Stimulated activated CD4-positive, alpha-beta T cell treated with anti-CD3 and anti-CD28 coated beads, Interleukin-2, amount 100 ng/mL, for 4 hours (primary cell): ENCODE results near the gene ACOT8.

Source experiments
- DNase-seq: peaks from one replicate; pipeline ENCODE4 v3.0.0-alpha.2; 2020; ENCODE audit warnings: low read depth

ACOT8 gene

GRCh38 chr20:45792317-45793118 is 64.7 kb downstream of the ACOT8 start:
- DNase-seq = no peak
